ENCODE measurements around the gene S100A1.
A peak's percentile ranks its signal among the peaks of the same experiment; 100 is the strongest.
"Not testable (repeated sequence)": the region's sequence is repeated elsewhere in the genome, so short reads cannot be mapped to it uniquely, and the experiment has no call there.

The S100A1 gene

GRCh38 chr1:153652805-153653500 lies 24.7 kb downstream of the S100A1 start:
- no peak for DNase-seq (ENCODE audit: low read depth, low spot score)

GRCh38 chr1:153655333-153655732 lies 27.1 kb downstream of the S100A1 start:
- DNase-seq (ENCODE audit: low read depth, low spot score) = no peak

- peak; percentile 80 for DNase-seq (ENCODE audit: low read depth, low spot score)
Observed at GRCh38 chr1:153658400-153659174, 30.4 kb downstream of the S100A1 start, which contains the start of gene SNAPIN. TSS of gene SNAPIN (plus strand) at chr1:153658703. CDS start at chr1:153658744, 41 bp downstream.

GRCh38 chr1:153659175-153659534 lies 30.9 kb downstream of the S100A1 start:
- no peak for DNase-seq (ENCODE audit: low read depth, low spot score)

- no peak for DNase-seq (ENCODE audit: low read depth, low spot score)
Observed at GRCh38 chr1:153659656-153660055, 31.4 kb downstream of the S100A1 start.

GRCh38 chr1:153661111-153661708 lies 33.0 kb downstream of the S100A1 start:
- DNase-seq (ENCODE audit: low read depth, low spot score) = no peak

GRCh38 chr1:153662269-153662668 lies 34.0 kb downstream of the S100A1 start:
- DNase-seq (ENCODE audit: low read depth, low spot score) = no peak

GRCh38 chr1:153663211-153663610 lies 35.0 kb downstream of the S100A1 start:
- no peak for DNase-seq (ENCODE audit: low read depth, low spot score)

- no peak for DNase-seq (ENCODE audit: low read depth, low spot score)
Observed at GRCh38 chr1:153667439-153667838, 39.2 kb downstream of the S100A1 start.

GRCh38 chr1:153668672-153669071 lies 40.4 kb downstream of the S100A1 start:
- not testable (repeated sequence) for DNase-seq (ENCODE audit: low read depth, low spot score)

- DNase-seq (ENCODE audit: low read depth, low spot score) = no peak
Observed at GRCh38 chr1:153669606-153670005, 41.4 kb downstream of the S100A1 start.

GRCh38 chr1:153670257-153670858 lies 42.1 kb downstream of the S100A1 start:
- DNase-seq (ENCODE audit: low read depth, low spot score) = no peak

GRCh38 chr1:153670859-153671627 lies 42.8 kb downstream of the S100A1 start, which contains the start of gene ILF2:
TSS of gene ILF2 (minus strand) at chr1:153670993. CDS start at chr1:153670922, 71 bp downstream.
- peak; percentile 91 for DNase-seq (ENCODE audit: low read depth, low spot score)

GRCh38 chr1:153671628-153672353 lies 43.6 kb downstream of the S100A1 start:
- not testable (repeated sequence) for DNase-seq (ENCODE audit: low read depth, low spot score)

GRCh38 chr1:153673511-153673910 lies 45.3 kb downstream of the S100A1 start:
- DNase-seq (ENCODE audit: low read depth, low spot score) = no peak

- no peak for DNase-seq (ENCODE audit: low read depth, low spot score)
Observed at GRCh38 chr1:153677718-153678518, 49.7 kb downstream of the S100A1 start.

- no peak for DNase-seq (ENCODE audit: low read depth, low spot score)
Observed at GRCh38 chr1:153678519-153679336, 50.5 kb downstream of the S100A1 start, which contains the start of gene NPR1. TSS of gene NPR1 (plus strand) at chr1:153678688. CDS start at chr1:153679109, 421 bp downstream.

GRCh38 chr1:153679337-153680119 lies 51.3 kb downstream of the S100A1 start:
- no peak for DNase-seq (ENCODE audit: low read depth, low spot score)

All from activated CD4-positive, CD25-positive, alpha-beta regulatory T cell treated with anti-CD3 and anti-CD28 coated beads, Interleukin-2, amount 50 U/mL, for 16 hours (primary cell).